HepG2 (cell line): ENCODE results near the gene GRIA2. TPM values are rescaled to one million over a fixed set of nuclear protein-coding genes. Genes with fewer than 3 reads are reported as not detected.

Source experiments
- ATAC-seq: fragments of 200-7000 bp; cut with Tn5 transposase; 3 replicates; pipeline ENCODE4 v1.9.1; 2020; ENCODE audit warnings: mild to moderate bottlenecking, moderate library complexity
- BruUV-seq: library from RNA; stranded (reverse); fragments of 400-500 nt; replicated peaks from 2 replicates; lab custom pipeline; 2021; lab: Mats Ljungman, UMichigan
- CTCF ChIA-PET: fragments of 300-600 bp; formaldehyde crosslinking; extraction: SDS; loops from one replicate; lab custom pipeline; 2021; ENCODE audit warnings: low total read pairs, inconsistent platforms, low intra/inter-chr PET ratio; lab: Yijun Ruan, JAX
- POLR2A ChIA-PET: fragments of 350-600 bp; sonication (Branson Sonifier 250); formaldehyde crosslinking; loops from one replicate; lab custom pipeline; 2020; ENCODE audit warnings: antibody characterized with exemption, inconsistent platforms; lab: Yijun Ruan, JAX
- DNase-seq: peaks from one replicate; pipeline ENCODE4 v3.0.0-alpha.2; 2015; ENCODE audit warnings: low spot score
- FAIRE-seq: peaks from 3 replicates; lab custom pipeline; 2011; peaks lifted over from hg19 to GRCh38; lab: Jason Lieb, UNC
- H2AFZ ChIP-seq: one replicate; pipeline ENCODE4 v1.6.1; 2011; ENCODE audit warnings: low read length, inconsistent platforms
- H3K27ac ChIP-seq: fragments of 300-600 bp; 3 replicates; pipeline ENCODE4 v1.8.0; 2011; ENCODE audit warnings: mixed run types, mild to moderate bottlenecking, mixed read lengths, low read length, inconsistent platforms; ENCODE audit not compliant: insufficient read depth; ENCODE audit errors: extremely low read length
- H3K27me3 ChIP-seq, 2 experiments: fragments of 200-600 bp in 1 of 2; 2 replicates in 1 of 2; 3 replicates in 1 of 2; pipeline versions ENCODE4 v1.6.0 to v1.8.0; 2011; ENCODE audit warnings: low read length in 2 of 2, mild to moderate bottlenecking in 2 of 2, moderate library complexity in 2 of 2, inconsistent platforms in 1 of 2; ENCODE audit not compliant: insufficient read depth in 2 of 2, control insufficient read depth in 1 of 2
- H3K36me3 ChIP-seq, 2 experiments: fragments of 200-600 bp in 1 of 2; replicated peaks in 1 of 2; 2 replicates in 1 of 2; 3 replicates in 1 of 2; pipeline versions ENCODE4 v1.5.1 to v1.8.0; 2011; ENCODE audit warnings: low read length in 2 of 2, inconsistent platforms in 1 of 2; ENCODE audit not compliant: insufficient read depth in 2 of 2, control insufficient read depth in 1 of 2
- H3K4me1 ChIP-seq: 2 replicates; pipeline ENCODE4 v1.5.1; 2012; ENCODE audit warnings: low read length, inconsistent platforms; ENCODE audit not compliant: insufficient read depth
- H3K4me2 ChIP-seq: 2 replicates; pipeline ENCODE4 v1.6.0; 2011; ENCODE audit warnings: low read depth, low read length, inconsistent platforms
- H3K4me3 ChIP-seq, 3 experiments: fragments of 200-600 bp in 1 of 3; sonication (generic), shearing (Covaris generic) in 1 of 3; replicated peaks in 1 of 3; 2 replicates each; pipeline ENCODE4 v1.5.1; 2011 to 2016; ENCODE audit warnings: low read length in 3 of 3, inconsistent platforms in 2 of 3, low read depth in 2 of 3, mild to moderate bottlenecking in 2 of 3, control low read depth in 1 of 3, mixed read lengths in 1 of 3; ENCODE audit not compliant: insufficient read depth in 1 of 3
- H3K79me2 ChIP-seq: one replicate; pipeline ENCODE4 v1.6.1; 2011; ENCODE audit warnings: low read length, inconsistent platforms; ENCODE audit not compliant: insufficient read depth
- H3K9ac ChIP-seq: 2 replicates; pipeline ENCODE4 v1.6.0; 2011; ENCODE audit warnings: mild to moderate bottlenecking, low read depth, low read length, inconsistent platforms; ENCODE audit not compliant: insufficient read depth
- H3K9me3 ChIP-seq: 2 replicates; pipeline ENCODE4 v1.5.1; 2012; ENCODE audit warnings: mild to moderate bottlenecking, low read length
- H4K20me1 ChIP-seq: 2 replicates; pipeline ENCODE4 v1.6.0; 2011; ENCODE audit warnings: inconsistent platforms, mild to moderate bottlenecking, low read length, moderate library complexity; ENCODE audit not compliant: insufficient read depth
- MAFF ChIP-seq: IDR thresholded peaks from 2 replicates; pipeline ENCODE4 v1.6.1; 2011; ENCODE audit warnings: low read depth, low read length, improper control_type of control experiment
- MAFK ChIP-seq, 2 experiments: IDR thresholded peaks in 1 of 2; conservative IDR thresholded peaks in 1 of 2; 2 replicates each; pipeline ENCODE4 v1.6.1; 2011; ENCODE audit warnings: improper control_type of control experiment in 2 of 2, low read length in 2 of 2
- NR2C2 ChIP-seq: sonication (generic); formaldehyde crosslinking; IDR thresholded peaks from 2 replicates; pipeline ENCODE4 v1.4.0; 2020; ENCODE audit warnings: missing genetic modification reagents, mild to moderate bottlenecking, moderate library complexity, borderline replicate concordance
- PBX3 ChIP-seq: sonication (generic); formaldehyde crosslinking; IDR thresholded peaks from 2 replicates; pipeline ENCODE4 v1.8.1; 2023; ENCODE audit warnings: missing genetic modification reagents, inconsistent platforms, borderline replicate concordance
- SNAPC4 ChIP-seq: sonication (generic); formaldehyde crosslinking; IDR thresholded peaks from 2 replicates; pipeline ENCODE4 v1.4.0; 2020; ENCODE audit warnings: mild to moderate bottlenecking, missing genetic modification reagents
- ZNF557 ChIP-seq: sonication (generic); formaldehyde crosslinking; IDR thresholded peaks from 2 replicates; pipeline ENCODE4 v1.4.0; 2020; ENCODE audit warnings: missing genetic modification reagents
- ZNF709 ChIP-seq: sonication (generic); formaldehyde crosslinking; IDR thresholded peaks from 2 replicates; pipeline ENCODE4 v1.5.0; 2020; ENCODE audit warnings: mild to moderate bottlenecking, missing genetic modification reagents
- WGBS: methylation state at CpG from one replicate; pipeline ENCODE4 v1.1.6; 2017; ENCODE audit warnings: low lambda C conversion rate; 5-methylcytosine and 5-hydroxymethylcytosine counted together
- in situ Hi-C: cut with HindIII; loops from 2 replicates; pipeline ENCODE4 v1.10.0; 2017; ENCODE audit warnings: low pct_unique_long_range_greater_than_20kb; ENCODE audit not compliant: extremely low pct_ligation_motif_present
- intact Hi-C: fragments of 100-400 bp; cut with micrococcal nuclease; formaldehyde crosslinking; loops from one replicate; pipeline ENCODE4 v1.10.0; 2022; ENCODE audit not compliant: unreplicated experiment
- polyA plus RNA-seq, 8 experiments: library from polyadenylated mRNA; depleted of rRNA in 3 of 8; stranded (reverse) in 7 of 8; unstranded in 1 of 8; fragments of >200 nt; fragmentation: Illumina TruSeq in 4 of 8; extraction: Trizol in 4 of 8; gene quantifications; 2 replicates each; pipeline versions ENCODE4 v1.2.1 to v1.2.3, GENCODE V29; 2011 to 2016; ENCODE audit warnings: low read depth in 4 of 8, missing spikeins in 1 of 8, mixed read lengths in 1 of 8; ENCODE audit not compliant: insufficient read depth in 1 of 8
- total RNA-seq, 5 experiments: library from RNA; depleted of rRNA; stranded (reverse); fragments of >200 nt; fragmentation: Illumina TruSeq; extraction: Trizol; gene quantifications; 2 replicates each; pipeline ENCODE4 v1.2.3, GENCODE V29; 2016; ENCODE audit warnings: low read depth in 1 of 5

Gene GRIA2
- total and polyA plus RNA-seq, 2 of the 13 experiments (the other 11 are each of a cell fraction or from before 2014, with no cell fraction given) = not detected

- H3K4me2 ChIP-seq = no peak overlapping the region
- H3K9ac ChIP-seq = no peak overlapping the region
- 0% methylated on average over 2 of the region's 2 CpGs for WGBS
- in situ Hi-C loops = no loop called here
- H3K9me3 ChIP-seq = no peaks in the 10 kb centered on the region
- ATAC-seq (no peak), DNase-seq (no peak), FAIRE-seq (no peak)
- no peak for TF ChIP-seq ZNF557 (CRISPR knock-in tag)
- TF ChIP-seq MAFK (conservative IDR thresholded peaks at IDR 0.05 in 1 of 2, IDR thresholded peaks at IDR 0.05 in 1 of 2; ENCODE audit: low read length in 2 of 2) = peak; percentile 53 to 71; a peak in 3 of 4 replicates
- peak; percentile 59 for TF ChIP-seq MAFF
- H3K4me3 ChIP-seq = no peak overlapping the region
- intact Hi-C loops = no loop called here
- no peaks in the 10 kb centered on the region for H3K79me2 ChIP-seq
- no peaks in the 10 kb centered on the region for H3K36me3 ChIP-seq
- no peaks in the 10 kb centered on the region for H3K27me3 ChIP-seq
- ChIA-PET POLR2A (no interaction called here), CTCF (no interaction called here)
- BruUV-seq = no TSS peak
- H2AFZ ChIP-seq = no peak overlapping the region
- no peak overlapping the region for H3K27ac ChIP-seq
- no peaks in the 10 kb centered on the region for H4K20me1 ChIP-seq
- H3K4me1 ChIP-seq = no peaks in the 10 kb centered on the region
These were observed 11.0 kb downstream of the GRIA2 start for GRCh38 chr4:157231525-157231924.

DNA sequence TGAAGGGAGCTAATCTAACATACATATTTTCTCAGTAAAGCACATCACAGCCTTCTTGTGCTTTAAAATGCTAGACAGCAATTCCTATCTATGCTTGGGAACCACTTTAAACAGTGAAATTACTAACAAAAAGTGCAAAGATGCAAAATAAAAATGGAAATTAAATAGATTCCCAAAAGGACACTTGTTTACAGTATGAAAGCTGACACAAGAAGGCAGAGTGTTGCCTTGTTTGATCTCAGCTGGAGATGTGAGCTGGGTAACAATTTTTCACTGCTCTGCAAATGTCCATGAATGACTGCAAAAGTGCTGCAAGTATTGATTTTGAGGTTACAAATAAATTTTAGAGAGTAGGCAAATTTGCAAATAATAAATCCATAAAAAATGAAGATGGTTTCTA lies 22.3 kb downstream of the GRIA2 start:
- H3K79me2 ChIP-seq = no peaks in the 10 kb centered on the region
- POLR2A ChIA-PET = no interaction called here
- H2AFZ ChIP-seq = no peak overlapping the region
- no peaks in the 10 kb centered on the region for H3K27me3 ChIP-seq
- intact Hi-C loops (no loop called here), in situ Hi-C loops (no loop called here)
- H3K4me1 ChIP-seq = no peaks in the 10 kb centered on the region
- no peaks in the 10 kb centered on the region for H3K9me3 ChIP-seq
- DNase-seq (no peak), FAIRE-seq (no peak), ATAC-seq (no peak)
- no peak overlapping the region for H3K4me3 ChIP-seq
- BruUV-seq = no TSS peak
- CTCF ChIA-PET = no interaction called here
- no peak overlapping the region for H3K4me2 ChIP-seq
- no peak overlapping the region for H3K9ac ChIP-seq
- H3K36me3 ChIP-seq = no peaks in the 10 kb centered on the region
- no peak for TF ChIP-seq ZNF709 (CRISPR knock-in tag)
- TF ChIP-seq SNAPC4 (CRISPR knock-in tag) = no peak
- TF ChIP-seq NR2C2 (CRISPR knock-in tag) = no peak
- TF ChIP-seq PBX3 (CRISPR knock-in tag) = no peak
- no peaks in the 10 kb centered on the region for H4K20me1 ChIP-seq
- no peak overlapping the region for H3K27ac ChIP-seq
